ENCODE results near the gene AK8.
A peak's percentile ranks its signal among the peaks of the same experiment; 100 is the strongest.

The AK8 gene

GRCh38 chr9:132846918-132847515, 31.1 kb downstream of the AK8 start:
- Histone ChIP-seq H3K9me2 (replicated peaks; ENCODE audit: low read depth, low read length) (no peaks in the 10 kb centered on the region), H3K4me1 (ENCODE audit: insufficient read depth, low read length, poor library complexity, severe bottlenecking) (peaks cover 32% of the 10 kb centered on the region), H3K36me3 (ENCODE audit: insufficient read depth, low read length) (no peaks in the 10 kb centered on the region), H3K79me2 (ENCODE audit: insufficient read depth, low read length) (no peaks in the 10 kb centered on the region), H3K4me3 (ENCODE audit: low read length, poor library complexity, severe bottlenecking) (no peak overlapping the region), H3K27me3 (ENCODE audit: insufficient read depth, low read length, poor library complexity, severe bottlenecking) (no peaks in the 10 kb centered on the region), H3K9ac (ENCODE audit: low read depth, low read length, poor library complexity, severe bottlenecking) (no peak overlapping the region), H2AFZ (ENCODE audit: low read length) (no peak overlapping the region), H3K4me2 (ENCODE audit: low read depth, low read length, poor library complexity, severe bottlenecking) (no peak overlapping the region), H3K9me3 (ENCODE audit: insufficient read depth, low read depth, low read length) (no peaks in the 10 kb centered on the region), H4K20me1 (ENCODE audit: insufficient read depth, low read length, poor library complexity, severe bottlenecking) (no peaks in the 10 kb centered on the region), H3F3A (ENCODE audit: low read depth) (no peaks in the 10 kb centered on the region)
- TF ChIP-seq EZH2phosphoT487 (IDR thresholded peaks at IDR 0.05; ENCODE audit: borderline replicate concordance): no peak
- TF ChIP-seq CTCF (conservative IDR thresholded peaks at IDR 0.05; ENCODE audit: low read length): no peak

GRCh38 chr9:132846109-132846917, 31.8 kb downstream of the AK8 start:
- Histone ChIP-seq H3K4me2 (ENCODE audit: low read depth, low read length, poor library complexity, severe bottlenecking) (no peak overlapping the region), H3K9me3 (ENCODE audit: insufficient read depth, low read depth, low read length) (no peaks in the 10 kb centered on the region), H3K9me2 (replicated peaks; ENCODE audit: low read depth, low read length) (no peaks in the 10 kb centered on the region), H2AFZ (ENCODE audit: low read length) (no peak overlapping the region), H3F3A (ENCODE audit: low read depth) (no peaks in the 10 kb centered on the region), H3K9ac (ENCODE audit: low read depth, low read length, poor library complexity, severe bottlenecking) (no peak overlapping the region), H3K4me3 (ENCODE audit: low read length, poor library complexity, severe bottlenecking) (no peak overlapping the region), H3K27me3 (ENCODE audit: insufficient read depth, low read length, poor library complexity, severe bottlenecking) (no peaks in the 10 kb centered on the region), H3K4me1 (ENCODE audit: insufficient read depth, low read length, poor library complexity, severe bottlenecking) (peaks cover 25% of the 10 kb centered on the region), H3K36me3 (ENCODE audit: insufficient read depth, low read length) (no peaks in the 10 kb centered on the region), H4K20me1 (ENCODE audit: insufficient read depth, low read length, poor library complexity, severe bottlenecking) (no peaks in the 10 kb centered on the region), H3K79me2 (ENCODE audit: insufficient read depth, low read length) (no peaks in the 10 kb centered on the region)
- no peak for TF ChIP-seq EZH2phosphoT487 (IDR thresholded peaks at IDR 0.05; ENCODE audit: borderline replicate concordance)

- Histone ChIP-seq H3K4me3 (ENCODE audit: low read length, poor library complexity, severe bottlenecking) (no peak overlapping the region), H3K79me2 (ENCODE audit: insufficient read depth, low read length) (no peaks in the 10 kb centered on the region), H3F3A (ENCODE audit: low read depth) (no peaks in the 10 kb centered on the region), H3K27me3 (ENCODE audit: insufficient read depth, low read length, poor library complexity, severe bottlenecking) (no peaks in the 10 kb centered on the region), H3K9ac (ENCODE audit: low read depth, low read length, poor library complexity, severe bottlenecking) (no peak overlapping the region), H3K9me3 (ENCODE audit: insufficient read depth, low read depth, low read length) (no peaks in the 10 kb centered on the region), H3K4me1 (ENCODE audit: insufficient read depth, low read length, poor library complexity, severe bottlenecking) (peaks cover 6% of the 10 kb centered on the region), H3K36me3 (ENCODE audit: insufficient read depth, low read length) (no peaks in the 10 kb centered on the region), H3K4me2 (ENCODE audit: low read depth, low read length, poor library complexity, severe bottlenecking) (no peak overlapping the region), H4K20me1 (ENCODE audit: insufficient read depth, low read length, poor library complexity, severe bottlenecking) (no peaks in the 10 kb centered on the region), H3K9me2 (replicated peaks; ENCODE audit: low read depth, low read length) (no peaks in the 10 kb centered on the region), H2AFZ (ENCODE audit: low read length) (peak overlapping the region; percentile 32; the same call in 1 of the 2 replicates)
- TF ChIP-seq EZH2phosphoT487 (IDR thresholded peaks at IDR 0.05; ENCODE audit: borderline replicate concordance): no peak
- TF ChIP-seq CTCF (conservative IDR thresholded peaks at IDR 0.05; ENCODE audit: low read length): no peak
These were observed 35.7 kb downstream of the AK8 start for GRCh38 chr9:132842124-132843044.

All from Loucy (cell line).